Measurements from ENCODE around the gene F8.
"Not testable (repeated sequence)": the region's sequence is repeated elsewhere in the genome, so short reads cannot be mapped to it uniquely, and the experiment has no call there.

The F8 gene

GRCh38 chrX:155028877-155029291, 6.4 kb upstream of the F8 start:
- DNase-seq (ENCODE audit: low read depth) = no peak

- no peak for DNase-seq (ENCODE audit: low read depth)
Observed at GRCh38 chrX:155028129-155028528, 5.6 kb upstream of the F8 start.

GRCh38 chrX:155027509-155028066, 5.1 kb upstream of the F8 start:
- DNase-seq (ENCODE audit: low read depth) = no peak

GRCh38 chrX:155026727-155027508, 4.4 kb upstream of the F8 start, which contains the start of gene FUNDC2:
Gene FUNDC2 (plus strand): TSS chrX:155026844. CDS start chrX:155026939, 95 bp downstream.
- peak; percentile 72 for DNase-seq (ENCODE audit: low read depth)

- no peak for DNase-seq (ENCODE audit: low read depth)
Observed at GRCh38 chrX:155026420-155026726, 3.9 kb upstream of the F8 start.

GRCh38 chrX:155023907-155024833, 1.6 kb upstream of the F8 start:
- no peak for DNase-seq (ENCODE audit: low read depth)

GRCh38 chrX:155020591-155020990, 1.9 kb downstream of the F8 start:
- no peak for DNase-seq (ENCODE audit: low read depth)

GRCh38 chrX:155009994-155010472, 12.5 kb downstream of the F8 start:
- DNase-seq (ENCODE audit: low read depth) = no peak

- not testable (repeated sequence) for DNase-seq (ENCODE audit: low read depth)
Observed at GRCh38 chrX:155008578-155008977, 13.9 kb downstream of the F8 start.

GRCh38 chrX:155006913-155007671, 15.4 kb downstream of the F8 start:
- not testable (repeated sequence) for DNase-seq (ENCODE audit: low read depth)

GRCh38 chrX:155006379-155006778, 16.1 kb downstream of the F8 start:
- DNase-seq (ENCODE audit: low read depth) = not testable (repeated sequence)

GRCh38 chrX:155005190-155005589, 17.3 kb downstream of the F8 start:
- no peak for DNase-seq (ENCODE audit: low read depth)

GRCh38 chrX:155001873-155002272, 20.6 kb downstream of the F8 start:
- no peak for DNase-seq (ENCODE audit: low read depth)

GRCh38 chrX:155000841-155001240, 21.7 kb downstream of the F8 start:
- DNase-seq (ENCODE audit: low read depth) = no peak

- DNase-seq (ENCODE audit: low read depth) = no peak
Observed at GRCh38 chrX:154998204-154998880, 24.2 kb downstream of the F8 start.

GRCh38 chrX:154991476-154991875, 31.0 kb downstream of the F8 start:
- DNase-seq (ENCODE audit: low read depth) = no peak

- no peak for DNase-seq (ENCODE audit: low read depth)
Observed at GRCh38 chrX:154991039-154991438, 31.5 kb downstream of the F8 start.

GRCh38 chrX:154990496-154990895, 32.0 kb downstream of the F8 start:
- no peak for DNase-seq (ENCODE audit: low read depth)

- no peak for DNase-seq (ENCODE audit: low read depth)
Observed at GRCh38 chrX:154988719-154989118, 33.8 kb downstream of the F8 start.

GRCh38 chrX:154987940-154988339, 34.6 kb downstream of the F8 start:
- DNase-seq (ENCODE audit: low read depth) = no peak

All from stimulated activated CD8-positive, alpha-beta memory T cell treated with anti-CD3 and anti-CD28 coated beads, Interleukin-15, amount 100 ng/mL, for 24 hours (primary cell).